ENCODE results near the gene OR5M8. TPM values are rescaled to one million over a fixed set of nuclear protein-coding genes. Genes with fewer than 3 reads are reported as not detected.

Gene OR5M8
- polyA plus RNA-seq (2013, experiment 1 of 2) = not detected
- polyA plus RNA-seq (2013, experiment 2 of 2) = not detected

DNA sequence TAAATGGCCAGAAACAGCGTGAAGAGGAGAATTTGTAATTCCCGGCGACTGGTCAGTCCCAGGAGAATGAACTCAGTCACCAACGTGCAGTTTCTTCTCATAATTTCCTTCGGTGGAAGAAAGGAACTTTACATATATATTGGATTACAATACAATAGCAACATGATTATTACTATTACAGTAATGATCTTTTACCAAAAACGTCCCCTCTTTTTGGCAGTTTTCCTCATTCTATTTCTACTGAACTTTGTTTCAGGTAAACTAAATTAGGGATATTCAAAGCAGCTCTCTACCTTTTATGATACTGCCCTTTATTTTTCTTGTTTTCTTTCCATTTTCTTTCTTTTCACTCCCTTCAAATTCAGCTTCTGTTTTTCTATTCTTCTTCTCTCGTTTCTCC is at the start of gene OR5M8:
OR5M8 (minus strand) TSS at position 101 of the 400 bp plus-strand sequence; CDS start at position 101, 0 bp downstream.
- Histone ChIP-seq H3K18ac (ENCODE audit: low read depth in 1 of 2, low read length in 2 of 2) (no peak within 1 kb of the TSS), H3K9me3 (ENCODE audit: control insufficient read depth, low read length) (peaks cover 3% of the 10 kb centered on the region), H2BK120ac (ENCODE audit: low read depth, low read length) (no peak within 1 kb of the TSS), H2AFZ (ENCODE audit: low read depth, low read length) (no peak within 1 kb of the TSS), H3K27me3 (ENCODE audit: control insufficient read depth in 1 of 2, insufficient read depth in 1 of 2, low read length in 2 of 2) (no peaks in the 10 kb centered on the region), H2AK5ac (ENCODE audit: low read length, severe bottlenecking) (no peak within 1 kb of the TSS), H3K79me1 (replicated peaks; ENCODE audit: low read length, poor library complexity, severe bottlenecking) (no peaks in the 10 kb centered on the region), H2BK12ac (ENCODE audit: low read length in 2 of 2) (no peak within 1 kb of the TSS), H3K4me1 (ENCODE audit: control insufficient read depth, insufficient read depth, low read depth, low read length) (no peaks in the 10 kb centered on the region), H3K36me3 (ENCODE audit: control insufficient read depth in 1 of 2, insufficient read depth in 2 of 2, low read depth in 1 of 2, low read length in 2 of 2) (no peaks in the 10 kb centered on the region), H3K4ac (ENCODE audit: low read depth in 1 of 2, low read length in 2 of 2) (no peak within 1 kb of the TSS), H2BK15ac (ENCODE audit: low read depth, poor library complexity, severe bottlenecking) (no peak within 1 kb of the TSS), H3K9ac (ENCODE audit: low read length) (no peak within 1 kb of the TSS), H4K8ac (ENCODE audit: low read length) (no peak within 1 kb of the TSS), H3K23ac (ENCODE audit: low read length in 2 of 2) (no peak within 1 kb of the TSS), H3K14ac (ENCODE audit: low read length in 2 of 2) (no peak within 1 kb of the TSS), H2BK5ac (ENCODE audit: low read depth, low read length, poor library complexity, severe bottlenecking) (no peak within 1 kb of the TSS), H3K27ac (ENCODE audit: low read length, poor library complexity, severe bottlenecking) (no peak within 1 kb of the TSS), H4K91ac (ENCODE audit: low read length) (no peak within 1 kb of the TSS), H3K4me2 (ENCODE audit: low read length, poor library complexity, severe bottlenecking) (no peak within 1 kb of the TSS), H3K4me3 (ENCODE audit: insufficient read depth in 1 of 2, low read depth in 1 of 2, low read length in 2 of 2) (no peak within 1 kb of the TSS)
- 66% methylated on average over 5 of the region's 7 CpGs for WGBS
- no peak for DNase-seq

DNA sequence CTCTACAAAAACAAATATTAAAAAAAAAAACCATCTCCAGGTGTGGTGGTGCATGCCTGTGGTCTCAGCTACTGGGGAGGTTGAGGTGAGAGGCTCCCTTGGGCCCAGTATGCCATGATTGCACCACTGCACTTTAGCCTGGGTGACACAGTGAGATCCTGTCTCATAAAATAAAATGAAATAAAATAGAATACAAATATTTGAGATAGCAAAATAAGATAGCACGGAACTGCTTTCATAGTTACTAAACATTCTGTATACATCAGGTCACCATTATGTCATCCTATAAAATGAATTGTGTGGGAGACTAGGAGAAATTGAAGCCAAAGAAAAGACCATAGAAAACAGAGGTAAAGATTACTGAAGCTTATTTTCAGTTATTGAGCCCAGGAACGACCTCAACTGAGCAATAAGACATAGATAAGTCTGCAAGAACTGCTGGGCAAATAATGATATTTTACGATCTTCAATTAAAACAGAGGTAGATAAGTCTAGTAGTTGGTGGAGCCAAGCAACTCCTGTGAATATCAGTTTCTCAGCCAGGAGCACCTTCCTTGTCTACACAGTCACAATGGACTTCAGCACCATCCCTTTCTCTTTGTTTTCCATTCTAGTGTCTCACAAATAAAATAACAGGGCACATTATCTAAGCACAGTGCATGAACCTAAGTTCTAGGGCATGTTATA is 42.0 kb upstream of the OR5M8 start:
- 20% methylated on average over 1 of the region's 3 CpGs for WGBS
- no peak overlapping the region for H3K27ac ChIP-seq (ENCODE audit: low read length, poor library complexity, severe bottlenecking)
- H3K4me2 ChIP-seq (ENCODE audit: low read length, poor library complexity, severe bottlenecking) = no peak overlapping the region
- DNase-seq = no peak
- no peak overlapping the region for H3K14ac ChIP-seq (ENCODE audit: low read length in 2 of 2)
- H2BK5ac ChIP-seq (ENCODE audit: low read depth, low read length, poor library complexity, severe bottlenecking) = no peak overlapping the region
- no peak overlapping the region for H3K4me3 ChIP-seq (ENCODE audit: insufficient read depth in 1 of 2, low read depth in 1 of 2, low read length in 2 of 2)
- H2BK12ac ChIP-seq (ENCODE audit: low read length in 2 of 2) = no peak overlapping the region
- H3K9ac ChIP-seq (ENCODE audit: low read length) = no peak overlapping the region
- H3K4ac ChIP-seq (ENCODE audit: low read depth in 1 of 2, low read length in 2 of 2) = no peak overlapping the region
- H2BK120ac ChIP-seq (ENCODE audit: low read depth, low read length) = no peak overlapping the region
- no peaks in the 10 kb centered on the region for H3K9me3 ChIP-seq (ENCODE audit: control insufficient read depth, low read length)
- H3K36me3 ChIP-seq (ENCODE audit: control insufficient read depth in 1 of 2, insufficient read depth in 2 of 2, low read depth in 1 of 2, low read length in 2 of 2) = no peaks in the 10 kb centered on the region
- H4K8ac ChIP-seq (ENCODE audit: low read length) = no peak overlapping the region
- H3K27me3 ChIP-seq (ENCODE audit: control insufficient read depth in 1 of 2, insufficient read depth in 1 of 2, low read length in 2 of 2) = no peaks in the 10 kb centered on the region
- H4K91ac ChIP-seq (ENCODE audit: low read length) = no peak overlapping the region
- no peak overlapping the region for H2BK15ac ChIP-seq (ENCODE audit: low read depth, poor library complexity, severe bottlenecking)
- H3K23ac ChIP-seq (ENCODE audit: low read length in 2 of 2) = no peak overlapping the region
- no peaks in the 10 kb centered on the region for H3K4me1 ChIP-seq (ENCODE audit: control insufficient read depth, insufficient read depth, low read depth, low read length)
- H2AK5ac ChIP-seq (ENCODE audit: low read length, severe bottlenecking) = no peak overlapping the region
- no peaks in the 10 kb centered on the region for H3K79me1 ChIP-seq (replicated peaks; ENCODE audit: low read length, poor library complexity, severe bottlenecking)
- no peak overlapping the region for H2AFZ ChIP-seq (ENCODE audit: low read depth, low read length)
- no peak overlapping the region for H3K18ac ChIP-seq (ENCODE audit: low read depth in 1 of 2, low read length in 2 of 2)

DNA sequence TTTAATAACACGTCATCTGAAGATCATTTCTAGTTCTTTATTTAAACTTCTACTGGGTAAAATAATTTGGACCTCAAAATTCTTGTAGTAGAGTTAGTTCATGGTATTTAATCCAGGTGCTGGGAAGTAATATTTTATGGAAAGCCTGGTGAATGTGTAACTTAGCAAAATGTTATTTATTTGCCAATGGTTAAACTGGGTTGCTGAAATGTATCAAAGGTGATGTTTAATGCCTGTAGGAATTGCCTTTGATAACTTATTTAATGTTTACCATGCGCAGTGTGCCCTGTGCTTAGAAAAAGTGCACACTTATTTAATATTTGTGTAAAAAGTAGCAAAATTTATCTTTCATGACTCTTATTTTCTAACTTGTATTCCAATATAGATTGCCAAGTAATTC is 40.7 kb upstream of the OR5M8 start:
- no peaks in the 10 kb centered on the region for H3K27me3 ChIP-seq (ENCODE audit: control insufficient read depth in 1 of 2, insufficient read depth in 1 of 2, low read length in 2 of 2)
- no peaks in the 10 kb centered on the region for H3K4me1 ChIP-seq (ENCODE audit: control insufficient read depth, insufficient read depth, low read depth, low read length)
- H2BK120ac ChIP-seq (ENCODE audit: low read depth, low read length) = no peak overlapping the region
- H2BK5ac ChIP-seq (ENCODE audit: low read depth, low read length, poor library complexity, severe bottlenecking) = no peak overlapping the region
- no peaks in the 10 kb centered on the region for H3K36me3 ChIP-seq (ENCODE audit: control insufficient read depth in 1 of 2, insufficient read depth in 2 of 2, low read depth in 1 of 2, low read length in 2 of 2)
- WGBS = 80% methylated on average over 1 of the region's 2 CpGs
- H4K91ac ChIP-seq (ENCODE audit: low read length) = no peak overlapping the region
- no peaks in the 10 kb centered on the region for H3K79me1 ChIP-seq (replicated peaks; ENCODE audit: low read length, poor library complexity, severe bottlenecking)
- H2BK15ac ChIP-seq (ENCODE audit: low read depth, poor library complexity, severe bottlenecking) = no peak overlapping the region
- H3K9me3 ChIP-seq (ENCODE audit: control insufficient read depth, low read length) = no peaks in the 10 kb centered on the region
- H2AFZ ChIP-seq (ENCODE audit: low read depth, low read length) = no peak overlapping the region
- no peak overlapping the region for H3K9ac ChIP-seq (ENCODE audit: low read length)
- H3K4me2 ChIP-seq (ENCODE audit: low read length, poor library complexity, severe bottlenecking) = no peak overlapping the region
- H3K4me3 ChIP-seq (ENCODE audit: insufficient read depth in 1 of 2, low read depth in 1 of 2, low read length in 2 of 2) = no peak overlapping the region
- no peak overlapping the region for H3K14ac ChIP-seq (ENCODE audit: low read length in 2 of 2)
- H3K27ac ChIP-seq (ENCODE audit: low read length, poor library complexity, severe bottlenecking) = no peak overlapping the region
- no peak overlapping the region for H3K18ac ChIP-seq (ENCODE audit: low read depth in 1 of 2, low read length in 2 of 2)
- H2BK12ac ChIP-seq (ENCODE audit: low read length in 2 of 2) = no peak overlapping the region
- DNase-seq = no peak
- H4K8ac ChIP-seq (ENCODE audit: low read length) = no peak overlapping the region
- no peak overlapping the region for H3K23ac ChIP-seq (ENCODE audit: low read length in 2 of 2)
- no peak overlapping the region for H2AK5ac ChIP-seq (ENCODE audit: low read length, severe bottlenecking)
- no peak overlapping the region for H3K4ac ChIP-seq (ENCODE audit: low read depth in 1 of 2, low read length in 2 of 2)

DNA sequence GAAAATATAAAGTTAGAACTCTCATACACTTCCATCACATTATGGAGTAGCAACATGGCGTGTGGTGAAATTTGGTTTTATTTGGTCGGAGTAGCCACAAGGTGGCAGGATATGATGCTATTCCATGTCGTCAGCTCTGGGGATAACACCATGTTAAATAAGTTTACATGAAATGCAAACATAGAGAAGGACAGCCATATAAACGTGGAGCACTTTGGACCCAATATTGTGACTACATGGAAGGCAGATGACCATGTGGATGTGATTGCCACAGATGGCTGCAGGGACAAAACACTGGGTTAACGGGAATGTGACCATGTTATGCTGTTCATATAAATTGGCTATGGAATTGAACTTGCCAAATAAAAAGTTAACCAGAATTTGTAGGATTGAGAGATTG is 30.8 kb upstream of the OR5M8 start:
- no peak overlapping the region for H2AK5ac ChIP-seq (ENCODE audit: low read length, severe bottlenecking)
- H2BK12ac ChIP-seq (ENCODE audit: low read length in 2 of 2) = no peak overlapping the region
- H2AFZ ChIP-seq (ENCODE audit: low read depth, low read length) = no peak overlapping the region
- H3K9ac ChIP-seq (ENCODE audit: low read length) = no peak overlapping the region
- no peak overlapping the region for H3K23ac ChIP-seq (ENCODE audit: low read length in 2 of 2)
- H3K27me3 ChIP-seq (ENCODE audit: control insufficient read depth in 1 of 2, insufficient read depth in 1 of 2, low read length in 2 of 2) = no peaks in the 10 kb centered on the region
- H4K91ac ChIP-seq (ENCODE audit: low read length) = no peak overlapping the region
- H3K4me2 ChIP-seq (ENCODE audit: low read length, poor library complexity, severe bottlenecking) = no peak overlapping the region
- H3K4me1 ChIP-seq (ENCODE audit: control insufficient read depth, insufficient read depth, low read depth, low read length) = no peaks in the 10 kb centered on the region
- H3K36me3 ChIP-seq (ENCODE audit: control insufficient read depth in 1 of 2, insufficient read depth in 2 of 2, low read depth in 1 of 2, low read length in 2 of 2) = no peaks in the 10 kb centered on the region
- no peak overlapping the region for H2BK120ac ChIP-seq (ENCODE audit: low read depth, low read length)
- no peaks in the 10 kb centered on the region for H3K79me1 ChIP-seq (replicated peaks; ENCODE audit: low read length, poor library complexity, severe bottlenecking)
- no peak overlapping the region for H3K18ac ChIP-seq (ENCODE audit: low read depth in 1 of 2, low read length in 2 of 2)
- no peak overlapping the region for H2BK5ac ChIP-seq (ENCODE audit: low read depth, low read length, poor library complexity, severe bottlenecking)
- H3K4me3 ChIP-seq (ENCODE audit: insufficient read depth in 1 of 2, low read depth in 1 of 2, low read length in 2 of 2) = no peak overlapping the region
- H3K4ac ChIP-seq (ENCODE audit: low read depth in 1 of 2, low read length in 2 of 2) = no peak overlapping the region
- WGBS = 57% methylated on average over 5 of the region's 5 CpGs
- H3K27ac ChIP-seq (ENCODE audit: low read length, poor library complexity, severe bottlenecking) = no peak overlapping the region
- DNase-seq = no peak
- no peaks in the 10 kb centered on the region for H3K9me3 ChIP-seq (ENCODE audit: control insufficient read depth, low read length)
- no peak overlapping the region for H3K14ac ChIP-seq (ENCODE audit: low read length in 2 of 2)
- no peak overlapping the region for H4K8ac ChIP-seq (ENCODE audit: low read length)
- no peak overlapping the region for H2BK15ac ChIP-seq (ENCODE audit: low read depth, poor library complexity, severe bottlenecking)
